ENCODE measurements around the gene SMPD3. TPM values are rescaled to one million over a fixed set of nuclear protein-coding genes. Genes with fewer than 3 reads are reported as not detected.

Gene SMPD3
- total and polyA plus RNA-seq, 2 donors, result 0.18 to 2.0 TPM

DNA sequence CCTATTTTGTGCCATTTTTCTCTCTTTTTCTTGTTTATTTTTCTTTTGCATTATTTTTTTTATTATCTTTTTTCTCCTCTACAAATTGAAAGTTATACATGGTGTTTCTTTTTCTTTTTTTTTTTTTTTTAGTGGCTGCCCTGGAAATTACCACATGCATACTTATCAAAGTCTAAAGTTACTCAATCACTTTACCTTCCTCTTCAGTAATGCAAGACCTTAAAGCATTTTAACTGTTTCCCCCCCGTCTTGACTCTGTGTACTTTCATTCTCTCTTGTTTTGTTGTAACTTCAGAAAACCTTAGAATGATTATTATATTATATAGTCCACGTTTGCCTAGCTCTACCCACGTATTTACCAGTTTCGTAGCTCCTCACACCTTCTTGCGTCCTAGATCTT, 33.3 kb upstream of the SMPD3 start:
- DNase-seq (ENCODE audit: extremely low spot score), result no peak
- 77% methylated on average over 5 of the region's 5 CpGs for WGBS
- no peak overlapping the region for H3K27ac ChIP-seq (ENCODE audit: low read depth)
- no peak overlapping the region for H3K4me3 ChIP-seq (ENCODE audit: low read depth, low read length)
- no peaks in the 10 kb centered on the region for H3K36me3 ChIP-seq (ENCODE audit: insufficient read depth)
- no peaks in the 10 kb centered on the region for H3K4me1 ChIP-seq (ENCODE audit: insufficient read depth)

DNA sequence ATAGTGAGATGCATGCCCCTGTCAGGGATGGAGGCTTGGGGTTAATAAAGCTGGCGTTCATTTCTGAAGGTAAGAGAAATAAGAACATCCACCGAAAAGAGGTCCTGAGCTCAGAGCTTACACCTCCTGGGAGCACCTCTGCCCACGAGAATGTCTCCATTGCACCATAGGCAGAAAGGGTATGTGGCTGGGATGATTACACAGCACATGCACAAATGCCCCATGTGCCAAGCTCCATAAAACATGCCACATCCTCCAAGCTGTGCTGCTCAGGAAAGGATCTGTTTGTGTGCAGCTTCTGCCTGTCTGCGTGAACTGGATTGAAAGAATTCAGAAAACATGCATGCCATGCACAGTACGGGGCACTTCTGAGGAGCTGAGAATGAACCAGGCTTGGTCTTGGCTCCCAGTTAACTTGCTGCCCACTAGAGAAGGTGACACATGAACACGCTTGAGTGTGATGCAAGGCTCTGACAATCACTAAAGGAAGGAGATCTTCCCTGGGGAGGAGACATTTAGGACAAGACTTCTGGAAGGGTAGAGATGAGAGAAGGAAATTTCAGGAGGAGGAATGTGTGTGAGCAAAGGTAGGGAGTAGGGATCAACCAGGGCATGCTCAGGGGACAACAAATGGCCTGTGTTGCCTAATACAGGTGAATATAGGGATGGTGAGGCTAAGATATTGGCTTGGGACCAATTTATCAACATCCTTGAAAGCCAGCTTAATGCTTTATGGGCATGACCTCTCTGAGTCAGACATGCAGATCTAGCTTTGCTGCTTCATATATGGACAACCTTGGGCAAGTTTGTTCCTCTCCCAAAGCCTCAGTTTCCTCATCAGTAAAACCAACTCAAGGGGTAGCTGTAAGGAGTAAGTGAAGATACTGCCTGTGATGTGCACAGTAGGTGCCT, 32.0 kb upstream of the SMPD3 start:
- no peaks in the 10 kb centered on the region for H3K4me1 ChIP-seq (ENCODE audit: insufficient read depth)
- no peak overlapping the region for H3K4me3 ChIP-seq (ENCODE audit: low read depth, low read length)
- no peaks in the 10 kb centered on the region for H3K36me3 ChIP-seq (ENCODE audit: insufficient read depth)
- no peak overlapping the region for H3K27ac ChIP-seq (ENCODE audit: low read depth)
- 83% methylated on average over 6 of the region's 6 CpGs for WGBS
- no peak for DNase-seq (ENCODE audit: extremely low spot score)

DNA sequence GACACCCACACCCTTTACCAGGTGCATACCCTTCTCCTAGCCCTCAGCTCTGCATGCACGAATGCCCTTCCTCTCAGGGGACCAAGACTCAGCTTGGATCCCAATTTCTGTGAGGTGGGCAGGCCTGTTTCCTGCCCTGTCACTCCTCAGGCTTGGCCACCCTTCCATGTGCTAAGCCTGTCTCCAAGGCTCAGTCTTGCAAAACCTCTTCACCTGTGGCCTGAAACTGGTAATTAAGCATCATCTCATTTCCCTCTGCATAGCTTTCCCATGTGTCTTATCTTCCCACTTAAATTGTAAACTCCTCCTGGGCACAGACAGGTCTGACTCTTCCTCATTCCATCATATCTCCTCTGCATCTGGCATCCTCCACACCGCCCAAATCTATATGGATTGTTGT, 31.0 kb upstream of the SMPD3 start:
- DNase-seq (ENCODE audit: extremely low spot score), result no peak
- Histone ChIP-seq H3K4me1 (ENCODE audit: insufficient read depth) (no peaks in the 10 kb centered on the region), H3K4me3 (ENCODE audit: low read depth, low read length) (no peak overlapping the region), H3K27ac (ENCODE audit: low read depth) (no peak overlapping the region), H3K36me3 (ENCODE audit: insufficient read depth) (no peaks in the 10 kb centered on the region)
- 62% methylated on average over 2 of the region's 2 CpGs for WGBS

DNA sequence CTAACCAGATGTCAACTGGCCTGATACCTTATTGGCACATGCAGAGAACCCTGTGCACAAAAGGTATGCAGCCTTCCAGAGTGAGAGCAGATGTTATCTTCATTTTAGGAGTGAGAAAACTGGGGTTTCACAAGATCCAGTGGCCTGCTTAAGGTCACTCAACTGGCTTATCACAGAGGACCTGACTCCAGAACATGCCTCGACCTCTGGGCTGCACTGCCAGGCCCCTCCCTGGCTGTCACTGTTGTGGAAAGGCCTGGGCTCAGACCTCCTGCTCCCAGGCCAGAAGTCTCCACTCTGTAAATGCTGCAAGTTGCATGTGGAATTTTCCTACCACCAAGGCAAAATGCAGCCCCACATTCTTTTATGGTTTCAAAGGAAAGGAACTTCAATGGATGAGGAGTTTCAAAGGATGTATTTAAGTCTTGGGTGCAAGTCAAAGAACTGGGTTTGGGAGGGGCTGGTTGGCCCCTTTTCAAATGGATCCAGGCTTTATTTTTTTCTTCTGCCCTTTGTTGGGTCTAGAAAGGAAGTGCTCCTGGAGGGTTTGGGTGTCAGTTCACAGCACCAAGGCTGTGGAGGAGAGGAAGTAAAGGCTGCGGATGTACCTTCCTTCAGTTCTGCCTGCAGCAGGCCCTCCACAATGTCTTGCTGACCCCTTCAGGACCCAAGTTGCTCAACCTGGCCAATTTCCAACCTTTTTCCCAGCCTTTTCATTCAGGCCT, 30.4 kb upstream of the SMPD3 start:
- DNase-seq (ENCODE audit: extremely low spot score), result no peak
- no peak overlapping the region for H3K27ac ChIP-seq (ENCODE audit: low read depth)
- H3K4me1 ChIP-seq (ENCODE audit: insufficient read depth), result no peaks in the 10 kb centered on the region
- H3K4me3 ChIP-seq (ENCODE audit: low read depth, low read length), result no peak overlapping the region
- WGBS, result 50% methylated on average over 2 of the region's 2 CpGs
- H3K36me3 ChIP-seq (ENCODE audit: insufficient read depth), result no peaks in the 10 kb centered on the region

GRCh38 chr16:68475071-68475470, 26.8 kb upstream of the SMPD3 start:
- no peak overlapping the region for H3K27ac ChIP-seq (ENCODE audit: low read depth)
- H3K4me3 ChIP-seq (ENCODE audit: low read depth, low read length), result no peak overlapping the region
- no peaks in the 10 kb centered on the region for H3K4me1 ChIP-seq (ENCODE audit: insufficient read depth)
- no peak for DNase-seq (ENCODE audit: extremely low spot score)
- no peaks in the 10 kb centered on the region for H3K36me3 ChIP-seq (ENCODE audit: insufficient read depth)
- WGBS, result 87% methylated on average over 4 of the region's 4 CpGs

DNA sequence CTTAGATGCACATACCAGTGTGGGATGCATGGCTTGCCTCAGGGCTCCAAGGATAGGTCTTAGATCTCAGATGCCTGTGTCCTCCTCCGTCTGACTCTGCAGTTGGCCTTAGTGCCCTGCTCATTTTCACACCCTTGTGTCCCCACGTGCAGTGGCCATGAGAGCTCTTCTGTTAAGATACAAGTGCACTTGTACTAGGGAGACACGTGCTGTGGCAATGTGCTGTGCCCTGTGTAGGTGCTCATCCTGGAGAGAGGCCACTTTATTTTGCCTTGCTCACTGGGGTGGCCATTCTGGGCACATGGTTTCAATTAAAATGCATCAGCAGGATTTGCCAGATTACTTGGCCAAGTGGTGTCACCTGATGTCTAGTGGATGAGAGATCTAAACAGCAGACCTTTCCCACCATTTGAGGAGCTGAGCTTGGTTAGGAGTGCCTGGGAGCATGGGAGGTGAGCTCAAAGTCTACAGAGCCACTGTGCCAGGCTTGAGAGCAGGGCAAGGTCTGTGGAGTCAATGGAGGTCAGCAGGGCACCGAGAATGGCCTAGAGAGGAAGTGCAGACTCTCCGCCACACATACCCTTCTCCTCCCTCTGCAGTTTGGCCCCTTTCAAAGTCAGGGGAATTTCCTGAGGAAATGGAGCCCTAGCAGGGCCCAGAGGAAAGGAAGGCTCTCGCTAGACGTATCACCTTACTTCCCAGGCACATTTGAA, 25.2 kb upstream of the SMPD3 start:
- no peaks in the 10 kb centered on the region for H3K36me3 ChIP-seq (ENCODE audit: insufficient read depth)
- no peaks in the 10 kb centered on the region for H3K4me1 ChIP-seq (ENCODE audit: insufficient read depth)
- WGBS, result 67% methylated on average over 7 of the region's 7 CpGs
- no peak overlapping the region for H3K4me3 ChIP-seq (ENCODE audit: low read depth, low read length)
- no peak for DNase-seq (ENCODE audit: extremely low spot score)
- H3K27ac ChIP-seq (ENCODE audit: low read depth), result no peak overlapping the region

- Histone ChIP-seq H3K4me1 (ENCODE audit: insufficient read depth) (no peaks in the 10 kb centered on the region), H3K27ac (ENCODE audit: low read depth) (no peak overlapping the region), H3K36me3 (ENCODE audit: insufficient read depth) (no peaks in the 10 kb centered on the region), H3K4me3 (ENCODE audit: low read depth, low read length) (no peak overlapping the region)
- DNase-seq (ENCODE audit: extremely low spot score), result no peak
- WGBS, result 90% methylated on average over 5 of the region's 5 CpGs
These were observed 24.3 kb upstream of the SMPD3 start for GRCh38 chr16:68472581-68472980.

DNA sequence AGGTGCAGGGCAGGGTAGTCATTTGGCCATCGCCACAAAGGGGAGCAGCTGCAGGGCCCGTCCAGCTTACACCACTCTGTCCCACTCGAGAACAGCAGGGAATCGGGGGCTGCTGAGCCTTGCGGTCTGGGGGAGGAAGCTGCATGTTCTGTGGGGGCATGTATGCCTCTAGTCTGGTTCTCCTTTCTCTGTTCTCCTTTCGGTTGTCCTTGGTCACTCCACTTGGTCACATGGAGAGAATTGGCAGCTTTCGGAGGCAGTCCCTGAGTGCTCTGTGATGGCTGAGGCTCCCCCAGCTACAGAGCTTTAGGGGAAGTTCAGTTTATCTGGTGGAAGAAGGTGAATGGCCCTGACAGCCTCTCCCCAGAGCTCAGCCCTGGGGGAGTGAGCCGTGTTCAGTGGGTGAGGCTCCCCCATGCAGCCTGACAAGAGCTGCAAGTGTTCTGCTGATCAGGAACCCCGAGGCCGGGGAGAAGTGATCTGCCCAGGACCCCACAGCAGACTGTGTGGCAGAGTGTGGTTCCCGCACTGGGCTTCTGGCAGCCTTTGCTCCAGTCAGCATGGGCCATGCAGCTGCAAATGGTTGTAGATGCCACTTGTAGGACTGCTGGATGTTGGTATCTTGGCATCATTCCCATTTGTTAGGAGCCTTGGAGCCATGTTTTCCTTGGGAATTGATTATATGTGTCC, 22.3 kb upstream of the SMPD3 start:
- H3K4me3 ChIP-seq (ENCODE audit: low read depth, low read length), result no peak overlapping the region
- DNase-seq (ENCODE audit: extremely low spot score), result no peak
- no peaks in the 10 kb centered on the region for H3K4me1 ChIP-seq (ENCODE audit: insufficient read depth)
- WGBS, result 53% methylated on average over 11 of the region's 11 CpGs
- H3K36me3 ChIP-seq (ENCODE audit: insufficient read depth), result no peaks in the 10 kb centered on the region
- H3K27ac ChIP-seq (ENCODE audit: low read depth), result no peak overlapping the region

DNA sequence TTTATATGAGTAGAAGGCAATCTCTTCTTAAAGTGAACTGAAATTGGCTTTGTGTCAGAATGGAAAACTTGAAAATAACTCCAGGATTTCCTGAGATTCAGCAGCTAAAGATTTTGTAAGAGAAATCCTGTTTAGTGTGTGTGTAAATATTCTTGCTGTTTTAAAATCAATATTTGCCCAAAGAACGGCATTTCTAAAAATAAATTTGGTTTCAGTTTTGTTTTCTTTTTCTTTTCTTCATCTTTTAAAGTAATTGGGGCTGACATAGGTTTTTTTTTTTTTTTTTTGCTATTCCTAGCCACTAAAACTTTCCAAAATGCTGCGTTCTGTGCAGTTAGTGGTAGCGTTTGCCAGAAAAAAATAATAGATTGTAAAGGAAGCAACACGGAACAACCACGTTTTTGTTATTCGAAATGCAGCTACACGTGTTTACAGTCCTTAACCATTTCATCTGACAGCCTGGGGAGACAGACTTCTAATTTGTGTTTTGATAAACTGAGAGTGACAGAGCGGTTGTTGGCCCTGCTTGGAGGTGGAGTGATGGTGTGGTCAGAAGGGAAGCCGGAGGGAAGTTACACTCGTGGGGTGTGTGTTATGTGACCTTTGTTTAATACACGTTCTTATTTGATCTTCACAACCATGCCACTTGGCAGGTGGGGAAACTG, 21.6 kb upstream of the SMPD3 start:
- DNase-seq (ENCODE audit: extremely low spot score), result no peak
- H3K4me3 ChIP-seq (ENCODE audit: low read depth, low read length), result no peak overlapping the region

GRCh38 chr16:68468842-68469241, 20.5 kb upstream of the SMPD3 start:
- WGBS, result 76% methylated on average over 4 of the region's 4 CpGs
- no peak overlapping the region for H3K27ac ChIP-seq (ENCODE audit: low read depth)
- no peaks in the 10 kb centered on the region for H3K4me1 ChIP-seq (ENCODE audit: insufficient read depth)

More for the DNA sequence above, 21.6 kb upstream of the SMPD3 start:
- H3K27ac ChIP-seq (ENCODE audit: low read depth), result no peak overlapping the region
- no peaks in the 10 kb centered on the region for H3K4me1 ChIP-seq (ENCODE audit: insufficient read depth)
- no peaks in the 10 kb centered on the region for H3K36me3 ChIP-seq (ENCODE audit: insufficient read depth)
- WGBS, result 19% methylated on average over 11 of the region's 11 CpGs

GRCh38 chr16:68466174-68466573, 17.9 kb upstream of the SMPD3 start:
- Histone ChIP-seq H3K36me3 (ENCODE audit: insufficient read depth) (no peaks in the 10 kb centered on the region), H3K4me1 (ENCODE audit: insufficient read depth) (no peaks in the 10 kb centered on the region), H3K4me3 (ENCODE audit: low read depth, low read length) (no peak overlapping the region), H3K27ac (ENCODE audit: low read depth) (no peak overlapping the region)
- no peak for DNase-seq (ENCODE audit: extremely low spot score)
- 60% methylated on average over 4 of the region's 4 CpGs for WGBS

More at GRCh38 chr16:68468842-68469241, 20.5 kb upstream of the SMPD3 start:
- no peak overlapping the region for H3K4me3 ChIP-seq (ENCODE audit: low read depth, low read length)
- H3K36me3 ChIP-seq (ENCODE audit: insufficient read depth), result no peaks in the 10 kb centered on the region
- DNase-seq (ENCODE audit: extremely low spot score), result no peak

DNA sequence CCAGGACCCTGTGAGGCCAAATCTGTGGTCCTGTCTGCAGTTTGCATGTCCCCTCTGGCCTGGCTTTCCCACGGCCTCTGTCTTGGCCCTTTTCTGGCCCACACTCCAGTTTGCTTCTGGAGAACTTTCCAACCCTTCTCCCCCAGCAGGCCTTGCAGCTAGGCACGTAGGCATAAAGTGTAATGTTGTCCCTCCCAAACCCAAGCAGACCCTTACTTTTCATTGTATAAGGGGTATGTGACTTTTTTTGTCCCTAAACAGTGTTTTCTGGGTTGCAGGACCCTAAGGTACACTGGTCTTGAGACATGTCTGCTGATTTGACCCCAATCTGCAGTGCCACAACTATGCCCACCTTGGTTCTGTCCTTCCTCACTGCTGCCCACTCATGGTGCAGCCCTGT, 15.6 kb upstream of the SMPD3 start:
- Histone ChIP-seq H3K36me3 (ENCODE audit: insufficient read depth) (no peaks in the 10 kb centered on the region), H3K27ac (ENCODE audit: low read depth) (no peak overlapping the region), H3K4me1 (ENCODE audit: insufficient read depth) (no peaks in the 10 kb centered on the region), H3K4me3 (ENCODE audit: low read depth, low read length) (no peak overlapping the region)
- no peak for DNase-seq (ENCODE audit: extremely low spot score)
- WGBS, result 81% methylated on average over 2 of the region's 2 CpGs

GRCh38 chr16:68460067-68460466, 11.8 kb upstream of the SMPD3 start:
- H3K36me3 ChIP-seq (ENCODE audit: insufficient read depth), result no peaks in the 10 kb centered on the region
- no peak overlapping the region for H3K27ac ChIP-seq (ENCODE audit: low read depth)
- 80% methylated on average over 3 of the region's 3 CpGs for WGBS
- H3K4me1 ChIP-seq (ENCODE audit: insufficient read depth), result no peaks in the 10 kb centered on the region
- no peak overlapping the region for H3K4me3 ChIP-seq (ENCODE audit: low read depth, low read length)
- no peak for DNase-seq (ENCODE audit: extremely low spot score)
